ENCODE results near the gene BICDL1.

DNA sequence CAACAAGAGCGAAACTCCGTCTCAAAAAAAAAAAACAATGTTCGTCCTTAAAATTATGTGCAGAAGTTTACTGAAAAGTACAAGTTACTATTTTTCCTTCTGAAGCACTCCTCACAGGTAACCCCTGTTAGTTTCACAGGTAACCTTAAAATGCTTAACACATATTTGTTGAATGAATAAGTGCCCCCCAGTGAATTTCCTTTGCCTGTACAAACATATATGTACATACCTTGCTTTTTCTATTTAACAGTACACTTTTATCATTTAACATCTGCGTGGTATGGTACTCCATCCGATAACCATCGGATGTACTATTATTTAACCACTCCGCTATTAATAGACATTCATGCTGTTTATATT lies 128.9 kb downstream of the BICDL1 start:
- TF ChIP-seq, protein P1, sequence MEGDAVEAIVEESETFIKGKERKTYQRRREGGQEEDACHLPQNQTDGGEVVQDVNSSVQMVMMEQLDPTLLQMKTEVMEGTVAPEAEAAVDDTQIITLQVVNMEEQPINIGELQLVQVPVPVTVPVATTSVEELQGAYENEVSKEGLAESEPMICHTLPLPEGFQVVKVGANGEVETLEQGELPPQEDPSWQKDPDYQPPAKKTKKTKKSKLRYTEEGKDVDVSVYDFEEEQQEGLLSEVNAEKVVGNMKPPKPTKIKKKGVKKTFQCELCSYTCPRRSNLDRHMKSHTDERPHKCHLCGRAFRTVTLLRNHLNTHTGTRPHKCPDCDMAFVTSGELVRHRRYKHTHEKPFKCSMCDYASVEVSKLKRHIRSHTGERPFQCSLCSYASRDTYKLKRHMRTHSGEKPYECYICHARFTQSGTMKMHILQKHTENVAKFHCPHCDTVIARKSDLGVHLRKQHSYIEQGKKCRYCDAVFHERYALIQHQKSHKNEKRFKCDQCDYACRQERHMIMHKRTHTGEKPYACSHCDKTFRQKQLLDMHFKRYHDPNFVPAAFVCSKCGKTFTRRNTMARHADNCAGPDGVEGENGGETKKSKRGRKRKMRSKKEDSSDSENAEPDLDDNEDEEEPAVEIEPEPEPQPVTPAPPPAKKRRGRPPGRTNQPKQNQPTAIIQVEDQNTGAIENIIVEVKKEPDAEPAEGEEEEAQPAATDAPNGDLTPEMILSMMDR (conservative IDR thresholded peaks at IDR 0.05; ENCODE audit: low read depth, low read length), result no peak
- TF ChIP-seq EZH2 (IDR thresholded peaks at IDR 0.05; ENCODE audit: low read length, unreplicated experiment), result no peak
- no peak for TF ChIP-seq EZH2phosphoT487 (IDR thresholded peaks at IDR 0.05; ENCODE audit: borderline replicate concordance, low read length)

Data from PC-3 (cell line).